ENCODE results near the gene ZNF532. TPM values are rescaled to one million over a fixed set of nuclear protein-coding genes. Genes with fewer than 3 reads are reported as not detected.

ZNF532 gene
- total RNA-seq, 3 donors from 2014 or later, result 55.5 to 71.7 (median 62.3) TPM

DNA sequence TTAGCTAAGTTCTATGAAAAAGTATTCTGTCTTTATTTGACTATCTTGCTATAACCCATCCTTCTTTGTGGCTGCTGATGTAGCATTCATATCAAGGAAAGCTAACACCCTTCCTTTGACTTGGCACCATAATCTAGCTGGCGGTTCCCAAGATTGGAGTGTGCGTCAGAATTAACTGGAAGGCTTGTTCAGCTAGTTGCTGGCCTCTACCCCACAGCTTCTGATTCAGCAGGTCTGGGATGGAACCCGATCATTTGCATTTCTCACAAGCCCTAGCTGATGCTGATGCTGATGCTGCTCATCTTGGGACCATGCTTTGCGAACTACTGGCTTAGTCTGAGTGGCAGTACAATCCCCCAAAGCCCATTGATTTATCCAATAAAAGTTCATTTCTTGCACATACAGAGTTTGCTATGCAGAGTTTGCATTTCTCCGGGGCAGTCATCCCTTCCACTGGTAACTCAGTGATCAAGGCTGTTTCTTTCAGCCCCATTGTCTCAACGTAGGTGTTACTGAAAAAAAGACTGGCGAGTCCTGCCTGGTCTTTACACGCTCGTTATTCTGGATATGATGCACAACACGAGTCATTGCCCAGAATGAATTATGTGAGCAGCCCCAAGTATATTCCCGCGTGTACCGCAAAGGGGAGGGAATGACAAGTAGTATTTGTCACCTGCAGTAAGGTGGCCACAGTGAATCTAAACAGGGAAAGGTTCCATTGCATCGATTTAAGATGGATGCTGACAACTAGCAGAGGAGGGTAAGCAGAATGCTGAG is 96.5 kb downstream of the ZNF532 start:
- no peak for DNase-seq (ENCODE audit: low spot score in 2 of 2)

DNA sequence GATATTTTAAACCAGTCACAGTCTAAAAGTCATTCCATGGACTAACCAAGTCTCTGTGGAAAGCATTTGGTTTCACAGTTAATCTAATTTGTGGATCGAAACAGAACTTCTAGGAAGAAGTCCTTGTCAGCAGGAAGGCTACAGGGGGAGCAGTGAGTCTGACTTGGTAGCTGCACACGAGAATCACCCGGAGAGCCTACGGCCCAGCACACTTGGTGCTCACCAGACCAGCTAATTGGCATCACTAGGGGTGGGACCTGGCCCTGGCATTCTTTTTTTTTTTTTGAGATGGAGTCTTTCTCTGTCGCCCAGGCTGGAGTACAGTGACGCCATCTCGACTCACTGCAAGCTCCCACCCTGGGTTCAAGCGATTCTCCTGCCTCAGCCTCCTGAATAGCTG is 97.7 kb downstream of the ZNF532 start:
- no peak overlapping the region for H3K27ac ChIP-seq
- no peaks in the 10 kb centered on the region for H3K4me1 ChIP-seq
- no peaks in the 10 kb centered on the region for H3K9me3 ChIP-seq
- no peak overlapping the region for H3K4me3 ChIP-seq
- no peak for DNase-seq (ENCODE audit: low spot score in 2 of 2)
- intact Hi-C loops (cut with DNase I; ENCODE audit: low total_unique reads), result no loop called here
- H3K36me3 ChIP-seq, result no peaks in the 10 kb centered on the region
- TF ChIP-seq, protein P1, sequence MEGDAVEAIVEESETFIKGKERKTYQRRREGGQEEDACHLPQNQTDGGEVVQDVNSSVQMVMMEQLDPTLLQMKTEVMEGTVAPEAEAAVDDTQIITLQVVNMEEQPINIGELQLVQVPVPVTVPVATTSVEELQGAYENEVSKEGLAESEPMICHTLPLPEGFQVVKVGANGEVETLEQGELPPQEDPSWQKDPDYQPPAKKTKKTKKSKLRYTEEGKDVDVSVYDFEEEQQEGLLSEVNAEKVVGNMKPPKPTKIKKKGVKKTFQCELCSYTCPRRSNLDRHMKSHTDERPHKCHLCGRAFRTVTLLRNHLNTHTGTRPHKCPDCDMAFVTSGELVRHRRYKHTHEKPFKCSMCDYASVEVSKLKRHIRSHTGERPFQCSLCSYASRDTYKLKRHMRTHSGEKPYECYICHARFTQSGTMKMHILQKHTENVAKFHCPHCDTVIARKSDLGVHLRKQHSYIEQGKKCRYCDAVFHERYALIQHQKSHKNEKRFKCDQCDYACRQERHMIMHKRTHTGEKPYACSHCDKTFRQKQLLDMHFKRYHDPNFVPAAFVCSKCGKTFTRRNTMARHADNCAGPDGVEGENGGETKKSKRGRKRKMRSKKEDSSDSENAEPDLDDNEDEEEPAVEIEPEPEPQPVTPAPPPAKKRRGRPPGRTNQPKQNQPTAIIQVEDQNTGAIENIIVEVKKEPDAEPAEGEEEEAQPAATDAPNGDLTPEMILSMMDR (IDR thresholded peaks at IDR 0.05), result no peak
- TF ChIP-seq POLR2AphosphoS5 (IDR thresholded peaks at IDR 0.05) (no peak), POLR2A (IDR thresholded peaks at IDR 0.05) (no peak)
- H3K27me3 ChIP-seq, result no peaks in the 10 kb centered on the region

More for the DNA sequence above, 96.5 kb downstream of the ZNF532 start:
- Histone ChIP-seq H3K9me3 (no peaks in the 10 kb centered on the region), H3K36me3 (no peaks in the 10 kb centered on the region), H3K4me3 (no peak overlapping the region), H3K27ac (no peak overlapping the region), H3K4me1 (no peaks in the 10 kb centered on the region), H3K27me3 (no peaks in the 10 kb centered on the region)
- intact Hi-C loops (cut with DNase I; ENCODE audit: low total_unique reads), result no loop called here
- TF ChIP-seq, protein P1 (IDR thresholded peaks at IDR 0.05), result no peak
- no peak for TF ChIP-seq POLR2AphosphoS5 (IDR thresholded peaks at IDR 0.05)
- TF ChIP-seq POLR2A (IDR thresholded peaks at IDR 0.05), result no peak

DNA sequence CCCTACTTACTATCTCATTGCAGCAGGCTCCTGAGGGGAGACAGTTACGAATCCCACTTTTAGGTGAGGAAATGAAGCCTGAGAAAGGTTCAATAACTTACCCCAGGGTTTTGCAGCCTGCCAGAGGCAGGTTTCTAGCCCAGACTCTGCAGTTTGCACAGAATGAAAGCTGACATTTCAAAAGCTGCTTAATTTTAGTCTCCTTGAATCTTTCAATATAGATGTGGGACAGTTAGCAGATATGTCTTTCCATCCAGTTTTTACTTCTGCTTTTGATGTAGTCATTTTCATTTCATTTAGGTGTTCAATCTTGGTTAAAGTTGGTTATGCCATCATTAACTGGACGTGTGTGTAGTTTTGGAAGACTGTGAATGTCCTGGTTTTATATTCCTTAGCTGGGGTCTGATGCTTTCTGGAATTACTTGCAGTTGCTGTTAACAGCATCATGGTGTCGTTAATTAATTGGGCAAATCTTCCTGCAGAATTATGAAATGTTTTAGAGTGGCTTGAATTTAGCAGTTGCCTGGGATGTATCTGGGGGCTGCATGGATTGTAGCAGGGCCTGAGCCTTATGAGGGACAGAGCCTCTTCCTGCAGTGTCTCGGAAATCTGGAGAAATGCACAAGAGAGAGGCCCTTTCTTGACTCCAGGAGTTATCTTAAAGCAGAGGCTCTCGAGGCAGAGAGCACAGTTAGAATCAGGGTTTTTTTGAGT is 100.8 kb downstream of the ZNF532 start:
- Histone ChIP-seq H3K9me3 (no peaks in the 10 kb centered on the region), H3K4me3 (no peak overlapping the region), H3K27ac (no peak overlapping the region), H3K36me3 (no peaks in the 10 kb centered on the region), H3K4me1 (no peaks in the 10 kb centered on the region), H3K27me3 (no peaks in the 10 kb centered on the region)
- TF ChIP-seq, protein P1 (IDR thresholded peaks at IDR 0.05), result no peak
- TF ChIP-seq POLR2A (IDR thresholded peaks at IDR 0.05) (no peak), POLR2AphosphoS5 (IDR thresholded peaks at IDR 0.05) (no peak)
- intact Hi-C loops (cut with DNase I; ENCODE audit: low total_unique reads), result no loop called here
- DNase-seq (ENCODE audit: low spot score in 2 of 2), result no peak

DNA sequence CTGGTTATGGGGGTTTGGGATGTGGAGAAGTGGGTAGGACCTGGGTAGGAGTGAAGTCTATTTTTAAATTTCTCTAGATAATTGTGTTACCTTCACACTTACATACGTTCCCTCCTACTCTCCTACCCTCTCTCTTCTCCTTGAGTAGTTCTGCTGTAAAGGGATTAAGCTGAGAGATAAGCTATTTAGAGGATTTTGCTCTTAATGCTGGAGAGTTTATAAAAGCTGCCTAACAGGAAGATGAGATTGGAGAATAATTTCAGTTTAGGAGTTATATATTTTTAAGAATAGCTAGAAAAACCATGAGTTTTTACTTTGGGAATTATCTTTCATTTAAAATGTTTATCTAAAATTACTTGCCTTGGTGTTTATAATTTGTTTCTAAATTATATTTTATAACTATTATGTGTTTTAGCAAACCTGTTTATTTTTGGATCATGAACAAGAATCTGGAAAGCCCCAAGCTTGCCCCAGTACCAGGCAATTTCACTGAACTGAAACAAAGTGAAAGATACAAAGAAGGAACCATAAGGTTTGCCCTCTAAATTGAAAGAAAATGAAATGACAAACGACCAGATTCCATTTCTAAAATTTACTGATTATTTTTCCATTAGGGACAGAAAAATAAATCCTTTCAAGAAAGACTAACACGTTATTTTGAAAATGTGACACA is 101.5 kb downstream of the ZNF532 start:
- H3K27me3 ChIP-seq, result no peaks in the 10 kb centered on the region
- H3K9me3 ChIP-seq, result no peaks in the 10 kb centered on the region
- TF ChIP-seq POLR2AphosphoS5 (IDR thresholded peaks at IDR 0.05) (no peak), POLR2A (IDR thresholded peaks at IDR 0.05) (no peak)
- TF ChIP-seq, protein P1 (IDR thresholded peaks at IDR 0.05), result no peak
- no peak overlapping the region for H3K4me3 ChIP-seq
- no peak for DNase-seq (ENCODE audit: low spot score in 2 of 2)
- H3K36me3 ChIP-seq, result no peaks in the 10 kb centered on the region
- H3K4me1 ChIP-seq, result no peaks in the 10 kb centered on the region
- intact Hi-C loops (cut with DNase I; ENCODE audit: low total_unique reads), result no loop called here
- H3K27ac ChIP-seq, result no peak overlapping the region

DNA sequence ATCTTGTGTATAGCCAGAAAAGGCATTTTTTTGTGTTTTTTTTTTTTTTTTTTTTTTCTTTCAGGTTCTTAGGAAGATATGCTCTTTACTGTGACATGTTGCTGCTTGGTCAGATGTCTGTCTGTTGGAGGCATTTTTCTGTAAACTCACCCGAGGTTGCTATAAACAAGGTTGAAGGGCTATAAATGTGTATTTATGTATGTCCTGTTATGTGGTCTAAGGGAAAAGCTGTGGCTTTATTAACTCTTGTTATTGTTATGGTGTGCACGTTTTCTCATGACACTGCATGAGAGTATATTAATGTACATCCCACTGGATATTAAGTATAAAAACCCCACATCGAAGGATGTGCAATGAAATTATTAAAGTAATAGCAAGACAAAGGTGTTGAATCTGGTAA is 102.0 kb downstream of the ZNF532 start:
- TF ChIP-seq POLR2AphosphoS5 (IDR thresholded peaks at IDR 0.05) (no peak), POLR2A (IDR thresholded peaks at IDR 0.05) (no peak)
- TF ChIP-seq, protein P1 (IDR thresholded peaks at IDR 0.05), result no peak
- H3K27me3 ChIP-seq, result no peaks in the 10 kb centered on the region
- H3K9me3 ChIP-seq, result no peaks in the 10 kb centered on the region
- H3K27ac ChIP-seq, result no peak overlapping the region
- no peaks in the 10 kb centered on the region for H3K36me3 ChIP-seq
- H3K4me1 ChIP-seq, result no peaks in the 10 kb centered on the region
- no peak overlapping the region for H3K4me3 ChIP-seq
- DNase-seq (ENCODE audit: low spot score in 2 of 2), result no peak
- intact Hi-C loops (cut with DNase I; ENCODE audit: low total_unique reads), result no loop called here
